ENCODE data around the gene RAD51B.

The RAD51B gene

DNA sequence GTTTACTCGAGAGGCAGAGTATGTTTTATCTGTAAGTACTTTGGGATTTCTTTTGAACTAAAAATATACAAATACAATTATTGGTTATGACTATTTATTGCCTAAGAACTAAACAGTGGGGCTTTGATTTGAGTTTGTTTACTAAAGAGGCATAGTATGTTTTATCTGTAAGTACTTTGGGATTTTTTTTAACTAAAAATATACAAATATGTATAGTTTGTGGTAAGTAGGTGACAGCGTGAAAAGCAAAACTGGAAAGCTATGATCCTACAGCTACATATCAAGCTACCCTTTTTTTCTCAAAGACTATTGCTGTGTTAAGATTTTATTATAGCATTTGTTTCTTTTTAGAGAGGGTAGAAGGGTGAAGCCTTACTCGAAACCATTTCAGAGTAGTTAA, 171.0 kb downstream of the RAD51B start:
- Histone ChIP-seq H3K4me1 (ENCODE audit: control insufficient read depth, insufficient read depth, low read length) (peaks cover 24% of the 10 kb centered on the region), H3K9ac (ENCODE audit: low read length) (no peak overlapping the region), H3K9me3 (ENCODE audit: control insufficient read depth, low read length) (no peaks in the 10 kb centered on the region), H3K27me3 (replicated peaks; ENCODE audit: control insufficient read depth, insufficient read depth, low read length) (no peaks in the 10 kb centered on the region), H3K4me3 (ENCODE audit: low read length) (no peak overlapping the region), H3K36me3 (ENCODE audit: control insufficient read depth, insufficient read depth, low read length, severe bottlenecking) (no peaks in the 10 kb centered on the region)
- DNase-seq (ENCODE audit: low read depth) = no peak

- Histone ChIP-seq H3K9ac (ENCODE audit: low read length) (no peak overlapping the region), H3K4me1 (ENCODE audit: control insufficient read depth, insufficient read depth, low read length) (peaks cover 6% of the 10 kb centered on the region), H3K27me3 (replicated peaks; ENCODE audit: control insufficient read depth, insufficient read depth, low read length) (no peaks in the 10 kb centered on the region), H3K36me3 (ENCODE audit: control insufficient read depth, insufficient read depth, low read length, severe bottlenecking) (no peaks in the 10 kb centered on the region), H3K9me3 (ENCODE audit: control insufficient read depth, low read length) (no peaks in the 10 kb centered on the region), H3K4me3 (ENCODE audit: low read length) (no peak overlapping the region)
- DNase-seq (ENCODE audit: low read depth) = no peak
Measured at GRCh38 chr14:67994531-67994930, 175.0 kb downstream of the RAD51B start.

DNA sequence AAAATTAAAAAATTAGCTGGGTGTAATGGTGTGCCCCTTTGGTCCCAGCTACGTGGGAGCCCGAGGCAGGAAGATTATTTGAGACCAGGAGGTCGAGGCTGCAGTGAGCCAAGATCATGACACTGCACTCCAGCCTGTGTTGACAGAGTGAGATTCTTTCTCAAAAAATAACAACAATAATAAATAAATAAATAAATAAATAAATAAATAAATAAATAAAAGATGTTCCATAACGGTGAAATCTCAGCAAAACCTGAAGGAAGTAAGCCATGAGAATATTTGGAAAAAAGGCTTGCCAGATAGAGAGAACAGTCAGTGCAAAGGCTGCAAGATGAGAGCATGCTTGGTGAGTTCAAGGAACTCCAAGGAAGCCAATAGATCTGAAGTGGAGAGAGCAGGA, 176.7 kb downstream of the RAD51B start:
- Histone ChIP-seq H3K4me3 (ENCODE audit: low read length) (no peak overlapping the region), H3K36me3 (ENCODE audit: control insufficient read depth, insufficient read depth, low read length, severe bottlenecking) (no peaks in the 10 kb centered on the region), H3K9me3 (ENCODE audit: control insufficient read depth, low read length) (no peaks in the 10 kb centered on the region), H3K27me3 (replicated peaks; ENCODE audit: control insufficient read depth, insufficient read depth, low read length) (no peaks in the 10 kb centered on the region), H3K9ac (ENCODE audit: low read length) (no peak overlapping the region), H3K4me1 (ENCODE audit: control insufficient read depth, insufficient read depth, low read length) (peaks cover 18% of the 10 kb centered on the region)
- no peak for DNase-seq (ENCODE audit: low read depth)

GRCh38 chr14:67998834-67999233, 179.3 kb downstream of the RAD51B start:
- H3K4me3 ChIP-seq (ENCODE audit: low read length) = no peak overlapping the region
- H3K9ac ChIP-seq (ENCODE audit: low read length) = no peak overlapping the region
- H3K9me3 ChIP-seq (ENCODE audit: control insufficient read depth, low read length) = no peaks in the 10 kb centered on the region
- H3K27me3 ChIP-seq (replicated peaks; ENCODE audit: control insufficient read depth, insufficient read depth, low read length) = no peaks in the 10 kb centered on the region
- DNase-seq (ENCODE audit: low read depth) = no peak
- H3K4me1 ChIP-seq (ENCODE audit: control insufficient read depth, insufficient read depth, low read length) = peaks cover 18% of the 10 kb centered on the region
- no peaks in the 10 kb centered on the region for H3K36me3 ChIP-seq (ENCODE audit: control insufficient read depth, insufficient read depth, low read length, severe bottlenecking)

- Histone ChIP-seq H3K9ac (ENCODE audit: low read length) (no peak overlapping the region), H3K4me1 (ENCODE audit: control insufficient read depth, insufficient read depth, low read length) (peaks cover 18% of the 10 kb centered on the region), H3K27me3 (replicated peaks; ENCODE audit: control insufficient read depth, insufficient read depth, low read length) (no peaks in the 10 kb centered on the region), H3K36me3 (ENCODE audit: control insufficient read depth, insufficient read depth, low read length, severe bottlenecking) (no peaks in the 10 kb centered on the region), H3K4me3 (ENCODE audit: low read length) (no peak overlapping the region), H3K9me3 (ENCODE audit: control insufficient read depth, low read length) (no peaks in the 10 kb centered on the region)
- DNase-seq (ENCODE audit: low read depth) = peak; percentile 57
Measured at GRCh38 chr14:67999290-67999689, 179.7 kb downstream of the RAD51B start.

GRCh38 chr14:67999705-68000384, 180.3 kb downstream of the RAD51B start:
- peaks cover 18% of the 10 kb centered on the region for H3K4me1 ChIP-seq (ENCODE audit: control insufficient read depth, insufficient read depth, low read length)
- no peaks in the 10 kb centered on the region for H3K27me3 ChIP-seq (replicated peaks; ENCODE audit: control insufficient read depth, insufficient read depth, low read length)
- DNase-seq (ENCODE audit: low read depth) = peak; percentile 44
- no peaks in the 10 kb centered on the region for H3K36me3 ChIP-seq (ENCODE audit: control insufficient read depth, insufficient read depth, low read length, severe bottlenecking)
- no peaks in the 10 kb centered on the region for H3K9me3 ChIP-seq (ENCODE audit: control insufficient read depth, low read length)
- peak overlapping the region; percentile 72 for H3K9ac ChIP-seq (ENCODE audit: low read length)
- H3K4me3 ChIP-seq (ENCODE audit: low read length) = peak overlapping the region; percentile 63

DNA sequence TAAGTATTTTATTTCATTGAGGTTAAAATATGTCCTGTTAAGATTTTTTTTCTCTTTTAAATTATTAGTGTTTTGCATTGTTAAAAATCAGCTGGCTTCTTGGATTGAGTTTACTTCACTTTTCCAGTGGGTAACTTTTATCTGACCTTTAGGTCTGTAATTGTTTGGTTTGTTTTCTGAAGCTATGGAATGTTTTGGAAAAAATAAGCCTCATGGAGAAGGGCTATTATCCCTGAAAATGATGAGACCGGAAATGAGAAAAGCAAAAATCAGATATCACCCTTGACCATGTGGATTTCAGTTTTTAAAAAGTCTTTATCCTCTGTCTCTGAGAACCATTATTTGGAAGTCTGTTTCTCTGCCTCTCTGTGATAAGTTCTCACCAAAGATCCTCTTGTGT, 180.9 kb downstream of the RAD51B start:
- Histone ChIP-seq H3K4me3 (ENCODE audit: low read length) (peak overlapping the region; percentile 63), H3K36me3 (ENCODE audit: control insufficient read depth, insufficient read depth, low read length, severe bottlenecking) (no peaks in the 10 kb centered on the region), H3K9me3 (ENCODE audit: control insufficient read depth, low read length) (no peaks in the 10 kb centered on the region), H3K9ac (ENCODE audit: low read length) (peak overlapping the region; percentile 72), H3K4me1 (ENCODE audit: control insufficient read depth, insufficient read depth, low read length) (peaks cover 18% of the 10 kb centered on the region), H3K27me3 (replicated peaks; ENCODE audit: control insufficient read depth, insufficient read depth, low read length) (no peaks in the 10 kb centered on the region)
- no peak for DNase-seq (ENCODE audit: low read depth)

GRCh38 chr14:68008491-68008890, 188.9 kb downstream of the RAD51B start:
- H3K27me3 ChIP-seq (replicated peaks; ENCODE audit: control insufficient read depth, insufficient read depth, low read length) = no peaks in the 10 kb centered on the region
- no peak for DNase-seq (ENCODE audit: low read depth)
- H3K9me3 ChIP-seq (ENCODE audit: control insufficient read depth, low read length) = no peaks in the 10 kb centered on the region
- H3K36me3 ChIP-seq (ENCODE audit: control insufficient read depth, insufficient read depth, low read length, severe bottlenecking) = no peaks in the 10 kb centered on the region
- H3K4me3 ChIP-seq (ENCODE audit: low read length) = no peak overlapping the region
- H3K4me1 ChIP-seq (ENCODE audit: control insufficient read depth, insufficient read depth, low read length) = peaks cover 16% of the 10 kb centered on the region
- no peak overlapping the region for H3K9ac ChIP-seq (ENCODE audit: low read length)

DNA sequence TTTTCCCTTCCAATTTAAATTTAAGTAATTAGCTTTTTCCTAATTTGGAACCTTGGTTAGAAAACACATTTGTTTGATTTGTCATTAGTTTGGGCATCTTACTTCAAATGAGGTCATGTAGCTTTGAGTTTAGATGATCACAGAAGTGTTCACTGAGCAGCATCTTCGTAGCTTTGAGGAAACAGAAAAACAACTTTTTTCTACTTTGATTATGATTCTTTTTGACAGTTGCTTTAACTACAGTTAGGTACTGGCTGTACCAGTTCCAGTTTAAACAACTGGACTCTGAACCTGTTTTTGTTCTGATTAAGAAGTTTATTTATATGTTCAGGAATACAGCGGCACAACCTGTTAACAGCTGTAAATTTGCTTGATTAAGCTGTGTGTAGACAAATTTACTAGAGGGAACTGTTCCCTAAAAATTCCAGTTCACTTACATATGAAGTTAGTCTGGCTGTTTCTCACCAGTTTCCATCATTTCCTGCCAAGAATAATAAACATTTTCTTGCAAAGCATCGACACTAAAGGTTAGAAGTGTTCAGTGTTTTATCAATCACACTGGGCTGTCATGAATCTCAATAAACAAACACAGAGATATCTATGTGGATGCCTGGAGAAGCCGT, 191.9 kb downstream of the RAD51B start:
- peaks cover 27% of the 10 kb centered on the region for H3K4me1 ChIP-seq (ENCODE audit: control insufficient read depth, insufficient read depth, low read length)
- DNase-seq (ENCODE audit: low read depth) = peak; percentile 73
- H3K27me3 ChIP-seq (replicated peaks; ENCODE audit: control insufficient read depth, insufficient read depth, low read length) = no peaks in the 10 kb centered on the region
- no peak overlapping the region for H3K4me3 ChIP-seq (ENCODE audit: low read length)
- no peaks in the 10 kb centered on the region for H3K36me3 ChIP-seq (ENCODE audit: control insufficient read depth, insufficient read depth, low read length, severe bottlenecking)
- H3K9ac ChIP-seq (ENCODE audit: low read length) = no peak overlapping the region
- no peaks in the 10 kb centered on the region for H3K9me3 ChIP-seq (ENCODE audit: control insufficient read depth, low read length)

DNA sequence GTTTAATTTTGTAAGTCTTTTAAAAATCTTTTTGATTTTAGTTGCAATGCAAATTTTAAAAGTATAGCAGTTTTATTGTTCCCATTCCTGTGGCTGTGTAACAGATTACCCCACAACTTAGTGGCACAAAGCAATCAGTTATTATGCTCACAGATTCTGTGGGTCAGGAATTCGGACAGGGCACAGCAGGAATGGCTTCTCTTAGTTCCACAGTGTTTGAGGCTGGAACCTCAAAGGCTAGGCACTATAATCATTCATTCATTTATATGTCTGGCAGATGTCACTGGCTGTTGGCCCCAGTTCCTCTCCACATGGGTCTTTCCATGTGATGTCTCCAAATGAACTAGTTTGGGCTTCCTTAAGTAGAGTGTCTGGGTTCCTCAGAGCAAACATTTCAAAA, 193.3 kb downstream of the RAD51B start:
- H3K36me3 ChIP-seq (ENCODE audit: control insufficient read depth, insufficient read depth, low read length, severe bottlenecking) = no peaks in the 10 kb centered on the region
- peaks cover 34% of the 10 kb centered on the region for H3K4me1 ChIP-seq (ENCODE audit: control insufficient read depth, insufficient read depth, low read length)
- H3K4me3 ChIP-seq (ENCODE audit: low read length) = no peak overlapping the region
- no peaks in the 10 kb centered on the region for H3K27me3 ChIP-seq (replicated peaks; ENCODE audit: control insufficient read depth, insufficient read depth, low read length)
- H3K9ac ChIP-seq (ENCODE audit: low read length) = no peak overlapping the region
- no peak for DNase-seq (ENCODE audit: low read depth)
- H3K9me3 ChIP-seq (ENCODE audit: control insufficient read depth, low read length) = no peaks in the 10 kb centered on the region

DNA sequence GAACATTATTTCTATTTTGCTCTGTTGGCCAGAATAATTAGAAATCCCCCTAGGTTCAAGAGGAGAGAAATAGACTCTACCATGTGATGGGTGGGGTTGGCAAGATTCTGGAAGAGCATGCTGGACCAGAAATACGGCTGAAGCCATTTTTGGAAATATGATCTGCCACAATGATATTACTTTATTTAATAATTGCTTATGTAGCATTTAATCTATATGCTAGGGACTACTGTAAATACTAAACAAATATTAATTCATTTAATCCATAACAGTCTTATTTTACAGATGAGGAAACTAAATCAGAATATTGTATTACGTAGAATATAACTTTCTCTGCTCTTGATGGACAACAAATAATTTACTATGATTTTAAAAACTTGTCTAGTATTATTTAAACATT, 193.7 kb downstream of the RAD51B start:
- no peaks in the 10 kb centered on the region for H3K36me3 ChIP-seq (ENCODE audit: control insufficient read depth, insufficient read depth, low read length, severe bottlenecking)

DNA sequence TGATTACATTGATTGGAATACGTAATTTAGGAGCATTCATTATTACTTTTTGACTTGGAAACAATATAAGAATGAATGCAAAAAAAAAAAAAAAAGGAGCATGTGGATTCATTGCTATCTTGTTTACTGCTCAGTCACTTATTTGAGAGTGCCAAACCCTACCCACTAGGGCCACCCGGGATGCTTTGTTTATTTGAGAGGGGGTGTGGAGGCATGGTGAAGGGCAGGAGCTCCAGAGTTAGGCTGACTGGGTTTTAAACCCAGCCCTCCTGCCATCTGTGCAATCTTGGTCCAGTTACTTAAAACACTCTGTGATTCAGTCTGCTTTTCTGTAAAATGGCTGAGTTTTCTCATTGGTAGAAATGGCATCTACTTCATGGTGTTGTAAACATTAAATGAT, 195.2 kb downstream of the RAD51B start:
- DNase-seq (ENCODE audit: low read depth) = no peak
- Histone ChIP-seq H3K27me3 (replicated peaks; ENCODE audit: control insufficient read depth, insufficient read depth, low read length) (no peaks in the 10 kb centered on the region), H3K4me3 (ENCODE audit: low read length) (no peak overlapping the region), H3K9ac (ENCODE audit: low read length) (no peak overlapping the region), H3K36me3 (ENCODE audit: control insufficient read depth, insufficient read depth, low read length, severe bottlenecking) (no peaks in the 10 kb centered on the region), H3K9me3 (ENCODE audit: control insufficient read depth, low read length) (no peaks in the 10 kb centered on the region), H3K4me1 (ENCODE audit: control insufficient read depth, insufficient read depth, low read length) (peaks cover 41% of the 10 kb centered on the region)

More for the DNA sequence above, 193.7 kb downstream of the RAD51B start:
- Histone ChIP-seq H3K4me3 (ENCODE audit: low read length) (no peak overlapping the region), H3K27me3 (replicated peaks; ENCODE audit: control insufficient read depth, insufficient read depth, low read length) (no peaks in the 10 kb centered on the region), H3K9me3 (ENCODE audit: control insufficient read depth, low read length) (no peaks in the 10 kb centered on the region), H3K4me1 (ENCODE audit: control insufficient read depth, insufficient read depth, low read length) (peaks cover 36% of the 10 kb centered on the region), H3K9ac (ENCODE audit: low read length) (no peak overlapping the region)
- no peak for DNase-seq (ENCODE audit: low read depth)
